ENCODE results near the gene RAB10. TPM values are rescaled to one million over a fixed set of nuclear protein-coding genes. Genes with fewer than 3 reads are reported as not detected.

The RAB10 gene
- total RNA-seq, 1 donor from 2014 or later, result 86.5 TPM

DNA sequence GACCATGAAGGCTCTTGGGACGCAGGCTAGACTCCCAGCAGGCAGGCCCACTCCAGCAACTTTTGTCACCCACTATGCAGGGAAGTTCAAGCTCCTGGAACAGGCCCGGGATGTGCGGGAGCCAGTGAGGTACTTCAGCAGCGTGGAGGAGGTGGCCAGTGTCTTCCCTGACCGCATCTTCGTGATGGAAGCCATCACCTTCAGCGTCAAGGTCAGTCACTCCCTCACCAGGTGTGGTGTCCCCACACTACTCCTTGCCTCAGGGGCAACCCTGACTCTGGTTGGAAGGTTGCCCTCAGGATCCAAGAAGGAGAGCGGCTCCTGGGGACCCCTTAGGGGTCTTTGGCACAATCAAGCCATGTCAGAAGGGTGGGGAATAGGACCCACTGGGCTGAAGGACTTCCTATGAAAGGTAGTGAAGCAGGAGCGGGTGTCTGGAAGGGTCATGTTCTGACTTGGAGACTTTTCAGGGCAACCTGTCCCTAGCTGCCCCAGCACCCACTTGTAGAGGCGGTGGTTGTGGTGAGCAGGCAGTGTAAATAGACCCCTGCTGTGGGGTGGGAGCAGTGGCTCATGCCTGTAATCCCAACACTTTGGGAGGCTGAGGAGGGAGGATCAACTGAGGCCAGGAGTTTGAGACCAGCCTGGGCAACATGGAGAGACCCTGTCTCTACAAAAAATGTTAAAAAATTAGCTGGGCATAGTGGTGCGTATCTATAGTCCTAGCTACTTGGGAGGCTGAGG lies 149.2 kb downstream of the RAB10 start:
- peaks cover 22% of the 10 kb centered on the region for H3K4me1 Mint-ChIP-seq
- no peak for TF ChIP-seq CTCF (IDR thresholded peaks at IDR 0.05; ENCODE audit: unreplicated experiment)
- H3K9me3 Mint-ChIP-seq, result no peaks in the 10 kb centered on the region
- peaks cover 10% of the 10 kb centered on the region for H3K36me3 Mint-ChIP-seq
- peaks cover 17% of the 10 kb centered on the region for H3K27me3 Mint-ChIP-seq (ENCODE audit: low read depth)
- H3K27ac Mint-ChIP-seq, result no peak overlapping the region
- DNase-seq (ENCODE audit: low spot score in 2 of 2, unreplicated experiment in 2 of 2), result no peak
- H3K4me3 Mint-ChIP-seq, result no peak overlapping the region

DNA sequence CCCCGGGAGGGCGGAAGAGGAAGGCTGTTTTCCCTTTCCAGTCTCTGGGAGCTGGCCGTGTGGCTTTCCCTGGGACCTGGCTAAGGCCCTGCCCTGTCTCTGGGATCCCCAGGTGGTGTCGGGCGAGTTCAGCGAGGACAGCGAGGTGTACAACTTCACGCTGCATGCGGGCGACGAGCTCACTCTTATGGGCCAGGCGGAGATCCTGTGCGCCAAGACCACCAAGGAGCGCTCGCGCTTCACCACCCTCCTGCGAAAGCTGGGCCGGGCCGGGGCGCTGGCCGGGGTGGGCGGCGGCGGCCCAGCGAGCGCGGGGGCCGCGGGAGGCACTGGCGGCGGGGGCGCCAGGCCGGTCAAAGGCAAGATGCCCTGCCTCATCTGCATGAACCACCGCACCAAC lies 150.2 kb downstream of the RAB10 start:
- H3K4me1 Mint-ChIP-seq, result peaks cover 18% of the 10 kb centered on the region
- H3K9me3 Mint-ChIP-seq, result no peaks in the 10 kb centered on the region
- H3K36me3 Mint-ChIP-seq, result peaks cover 17% of the 10 kb centered on the region
- DNase-seq (ENCODE audit: low spot score in 2 of 2, unreplicated experiment in 2 of 2), result no peak
- peaks cover 16% of the 10 kb centered on the region for H3K27me3 Mint-ChIP-seq (ENCODE audit: low read depth)
- no peak overlapping the region for H3K27ac Mint-ChIP-seq
- no peak for TF ChIP-seq CTCF (IDR thresholded peaks at IDR 0.05; ENCODE audit: unreplicated experiment)
- H3K4me3 Mint-ChIP-seq, result peak overlapping the region; percentile 51

- Mint-ChIP-seq H3K9me3 (no peaks in the 10 kb centered on the region), H3K27me3 (ENCODE audit: low read depth) (peaks cover 13% of the 10 kb centered on the region), H3K27ac (no peak overlapping the region), H3K36me3 (peaks cover 20% of the 10 kb centered on the region), H3K4me1 (peaks cover 14% of the 10 kb centered on the region), H3K4me3 (peak overlapping the region; percentile 68)
- DNase-seq (ENCODE audit: low spot score in 2 of 2, unreplicated experiment in 2 of 2), result peak; percentile 73 to 88
- TF ChIP-seq CTCF (IDR thresholded peaks at IDR 0.05; ENCODE audit: unreplicated experiment), result peak; percentile 51
These were observed 150.8 kb downstream of the RAB10 start for GRCh38 chr2:26184555-26185303.

DNA sequence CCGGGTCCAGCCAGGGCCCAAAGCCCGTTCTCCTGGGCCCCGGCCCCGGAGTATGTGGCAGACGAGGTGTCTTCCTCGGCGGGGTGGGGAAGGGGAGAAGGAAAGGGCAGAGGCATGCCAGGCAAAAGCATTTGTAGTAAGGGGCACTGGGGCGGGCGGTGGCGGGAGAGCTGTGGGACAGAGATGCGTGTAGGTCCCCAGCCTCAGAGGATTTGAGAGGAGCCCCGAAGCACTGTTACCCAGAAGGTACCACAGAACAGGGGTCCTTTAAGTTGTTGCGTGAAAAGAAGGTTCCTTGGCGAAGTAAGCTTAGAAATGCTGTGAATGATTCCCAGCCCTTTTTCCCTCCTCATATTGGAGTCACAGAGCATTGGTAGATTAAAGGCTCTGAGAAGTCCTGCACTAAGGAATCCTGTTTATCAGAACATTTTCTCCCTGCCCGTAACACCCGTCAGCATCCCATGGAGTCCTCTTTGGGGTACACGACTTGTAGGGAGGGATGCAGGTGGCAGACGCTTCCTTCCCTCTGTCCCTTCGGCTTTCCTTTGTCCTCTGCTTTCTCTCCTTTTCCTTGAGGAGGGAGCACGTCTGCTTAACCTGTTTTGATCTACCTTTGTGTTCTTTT lies 151.5 kb downstream of the RAB10 start:
- H3K9me3 Mint-ChIP-seq, result no peaks in the 10 kb centered on the region
- no peak for TF ChIP-seq CTCF (IDR thresholded peaks at IDR 0.05; ENCODE audit: unreplicated experiment)
- peaks cover 9% of the 10 kb centered on the region for H3K27me3 Mint-ChIP-seq (ENCODE audit: low read depth)
- H3K4me1 Mint-ChIP-seq, result peaks cover 10% of the 10 kb centered on the region
- H3K36me3 Mint-ChIP-seq, result peaks cover 20% of the 10 kb centered on the region
- peak overlapping the region; percentile 68 for H3K4me3 Mint-ChIP-seq
- H3K27ac Mint-ChIP-seq, result no peak overlapping the region
- DNase-seq (ENCODE audit: low spot score in 2 of 2, unreplicated experiment in 2 of 2), result no peak

- no peak for DNase-seq (ENCODE audit: low spot score in 2 of 2, unreplicated experiment in 2 of 2)
- no peaks in the 10 kb centered on the region for H3K9me3 Mint-ChIP-seq
- H3K4me3 Mint-ChIP-seq, result peak overlapping the region; percentile 68
- peaks cover 19% of the 10 kb centered on the region for H3K36me3 Mint-ChIP-seq
- no peak for TF ChIP-seq CTCF (IDR thresholded peaks at IDR 0.05; ENCODE audit: unreplicated experiment)
- no peak overlapping the region for H3K27ac Mint-ChIP-seq
- H3K4me1 Mint-ChIP-seq, result peaks cover 9% of the 10 kb centered on the region
- peaks cover 4% of the 10 kb centered on the region for H3K27me3 Mint-ChIP-seq (ENCODE audit: low read depth)
These were observed 152.3 kb downstream of the RAB10 start for GRCh38 chr2:26185954-26186770.

All from mesothelial cell of epicardium (in vitro differentiated cells).